SW 1271 (cell line): ENCODE results near the gene KIF5A.
"Not testable (repeated sequence)": the region's sequence is repeated elsewhere in the genome, so short reads cannot be mapped to it uniquely, and the experiment has no call there.

Source experiments
- DNase-seq, 2 experiments: peaks; one replicate each; lab custom pipeline; 2025; lab: John Stamatoyannopoulos, UW

Gene KIF5A

GRCh38 chr12:57554897-57555296, 5.1 kb downstream of the KIF5A start:
- DNase-seq, result no peak

GRCh38 chr12:57558864-57559263, 9.0 kb downstream of the KIF5A start:
- no peak for DNase-seq

GRCh38 chr12:57560516-57560915, 10.7 kb downstream of the KIF5A start:
- no peak for DNase-seq

GRCh38 chr12:57561117-57561516, 11.3 kb downstream of the KIF5A start:
- DNase-seq, result not testable (repeated sequence)

GRCh38 chr12:57563358-57563757, 13.5 kb downstream of the KIF5A start:
- DNase-seq, result no peak

GRCh38 chr12:57564178-57564740, 14.4 kb downstream of the KIF5A start:
- no peak for DNase-seq

- DNase-seq, result no peak
Observed at GRCh38 chr12:57568838-57569237, 19.0 kb downstream of the KIF5A start.

GRCh38 chr12:57569858-57570257, 20.0 kb downstream of the KIF5A start:
- no peak for DNase-seq

- DNase-seq, result not testable (repeated sequence)
Observed at GRCh38 chr12:57570438-57570837, 20.6 kb downstream of the KIF5A start.

GRCh38 chr12:57571926-57572762, 22.3 kb downstream of the KIF5A start:
- DNase-seq, result no peak

- DNase-seq, result no peak
Observed at GRCh38 chr12:57574795-57575194, 25.0 kb downstream of the KIF5A start.

GRCh38 chr12:57575771-57576612, 26.1 kb downstream of the KIF5A start:
- no peak for DNase-seq

- no peak for DNase-seq
Observed at GRCh38 chr12:57576613-57577160, 26.8 kb downstream of the KIF5A start.

GRCh38 chr12:57577981-57578758, 28.3 kb downstream of the KIF5A start:
- no peak for DNase-seq

- no peak for DNase-seq
Observed at GRCh38 chr12:57579011-57579410, 29.2 kb downstream of the KIF5A start.

GRCh38 chr12:57579677-57580465, 30.0 kb downstream of the KIF5A start:
- no peak for DNase-seq

- no peak for DNase-seq
Observed at GRCh38 chr12:57580466-57580795, 30.6 kb downstream of the KIF5A start.

- no peak for DNase-seq
Observed at GRCh38 chr12:57581802-57582201, 32.0 kb downstream of the KIF5A start.

GRCh38 chr12:57582440-57582839, 32.6 kb downstream of the KIF5A start:
- no peak for DNase-seq

GRCh38 chr12:57583008-57583831, 33.4 kb downstream of the KIF5A start:
- DNase-seq, result peak; percentile 48 to 76
